Measurements from ENCODE around the gene MRPL40. TPM values are rescaled to one million over a fixed set of nuclear protein-coding genes. Genes with fewer than 3 reads are reported as not detected.

MRPL40 gene
- polyA plus RNA-seq, 3 donors: 48.1 to 51.3 (median 49.1) TPM

DNA sequence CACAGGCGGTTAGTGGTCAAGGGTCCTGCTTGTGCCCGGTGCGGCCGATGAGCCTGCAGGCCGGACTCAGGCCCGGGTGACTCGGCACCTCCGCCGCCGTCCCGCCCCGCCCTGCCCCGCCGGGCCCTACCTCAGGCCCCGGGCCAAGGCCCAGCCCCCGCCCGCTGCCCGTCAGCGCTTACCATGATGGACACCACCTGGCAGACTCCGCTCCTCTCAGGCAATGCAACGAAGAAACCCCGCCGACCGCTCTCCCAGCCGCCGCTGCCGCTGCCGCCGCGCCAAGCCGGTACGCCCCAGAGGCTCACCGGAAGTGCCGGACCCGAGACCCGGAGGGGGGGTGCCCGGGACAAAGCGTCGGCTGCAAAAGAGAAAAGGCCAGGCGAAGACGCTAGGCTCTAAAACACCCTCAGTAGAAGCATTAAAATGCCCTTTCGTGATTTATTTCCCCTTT is 46.6 kb downstream of the MRPL40 start, which contains the start of gene UFD1:
UFD1 (minus strand) TSS at position 293 of the 454 bp plus-strand sequence; CDS start at position 185, 108 bp downstream.
- peak in 1 of 3 donors; percentile 68 for DNase-seq (ENCODE audit: low read depth in 3 of 3, low spot score in 2 of 3)

DNA sequence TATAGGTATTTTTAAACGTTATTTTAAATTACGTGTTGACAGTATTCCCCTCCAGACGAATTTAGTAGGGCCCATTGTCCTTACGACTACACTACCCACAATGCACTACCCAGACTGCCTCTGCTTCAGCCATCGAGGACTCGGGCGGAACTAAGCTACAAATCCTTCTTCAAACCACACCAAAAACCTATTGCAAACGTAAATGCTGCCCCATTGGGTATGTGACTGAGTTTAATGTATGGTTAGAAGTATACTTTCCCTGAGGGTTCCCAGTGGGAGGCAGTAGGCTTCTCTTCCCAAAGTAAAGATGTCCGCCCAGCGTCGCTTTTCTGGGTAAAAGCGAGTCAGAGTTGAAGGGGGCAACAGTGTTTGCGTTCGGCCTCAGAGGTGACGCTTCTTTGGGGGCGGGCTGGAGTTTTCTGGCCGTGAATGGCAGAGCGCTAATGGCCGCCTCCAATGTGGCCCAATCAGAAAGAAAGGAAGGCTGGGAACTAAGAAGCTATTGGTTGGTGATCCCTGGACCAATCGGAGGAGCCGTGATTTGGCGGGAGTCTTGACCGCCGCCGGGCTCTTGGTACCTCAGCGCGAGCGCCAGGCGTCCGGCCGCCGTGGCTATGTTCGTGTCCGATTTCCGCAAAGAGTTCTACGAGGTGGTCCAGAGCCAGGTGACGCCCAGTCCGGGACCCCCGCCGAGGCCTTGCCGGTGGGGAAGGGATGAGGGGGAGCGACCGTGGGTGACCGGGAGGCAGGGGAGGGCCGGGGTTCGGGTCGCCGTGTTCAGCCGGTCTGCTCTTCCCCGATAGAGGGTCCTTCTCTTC is 47.2 kb downstream of the MRPL40 start, which contains the start of gene CDC45:
CDC45 (plus strand) TSS at position 566 of the 818 bp plus-strand sequence; CDS start at position 615, 49 bp downstream.
- peak; percentile 98 to 99 (median 98) for DNase-seq (ENCODE audit: low read depth in 3 of 3, low spot score in 2 of 3)

DNA sequence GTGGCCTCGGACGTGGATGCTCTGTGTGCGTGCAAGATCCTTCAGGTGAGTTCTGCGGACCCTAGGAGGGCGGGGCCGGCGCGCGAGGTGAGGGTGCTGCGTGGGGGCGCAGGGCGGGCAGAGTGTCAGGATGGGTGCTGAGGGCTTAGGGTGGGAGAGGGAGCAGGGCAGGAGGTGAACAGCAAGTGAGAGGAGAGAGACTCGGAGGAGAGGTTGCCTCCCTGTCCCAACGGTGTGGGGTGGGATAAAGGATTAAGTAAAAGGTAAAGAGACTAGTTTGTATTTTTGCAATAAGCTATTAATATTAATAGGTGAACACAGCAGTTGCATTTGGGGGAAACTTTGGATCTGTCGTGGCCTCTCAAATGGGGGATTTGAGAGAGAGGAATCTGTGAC is 47.8 kb downstream of the MRPL40 start:
- DNase-seq (ENCODE audit: low read depth in 3 of 3, low spot score in 2 of 3): no peak

DNA sequence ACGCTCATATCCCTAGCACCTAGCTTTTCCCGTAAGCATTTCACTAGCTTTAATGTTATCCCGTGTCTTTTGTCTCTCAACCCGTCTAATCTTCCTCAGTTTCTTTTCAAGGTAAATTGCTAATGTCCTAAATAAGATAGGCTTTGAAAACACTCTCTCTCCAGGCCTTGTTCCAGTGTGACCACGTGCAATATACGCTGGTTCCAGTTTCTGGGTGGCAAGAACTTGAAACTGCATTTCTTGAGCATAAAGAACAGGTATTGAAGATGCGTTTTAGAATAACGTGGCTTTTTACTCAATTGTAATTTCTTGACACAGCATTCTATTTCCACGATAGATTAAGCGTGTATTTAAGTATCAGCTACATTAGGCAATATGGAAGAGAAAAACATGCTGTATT is 48.4 kb downstream of the MRPL40 start:
- no peak for DNase-seq (ENCODE audit: low read depth in 3 of 3, low spot score in 2 of 3)

DNA sequence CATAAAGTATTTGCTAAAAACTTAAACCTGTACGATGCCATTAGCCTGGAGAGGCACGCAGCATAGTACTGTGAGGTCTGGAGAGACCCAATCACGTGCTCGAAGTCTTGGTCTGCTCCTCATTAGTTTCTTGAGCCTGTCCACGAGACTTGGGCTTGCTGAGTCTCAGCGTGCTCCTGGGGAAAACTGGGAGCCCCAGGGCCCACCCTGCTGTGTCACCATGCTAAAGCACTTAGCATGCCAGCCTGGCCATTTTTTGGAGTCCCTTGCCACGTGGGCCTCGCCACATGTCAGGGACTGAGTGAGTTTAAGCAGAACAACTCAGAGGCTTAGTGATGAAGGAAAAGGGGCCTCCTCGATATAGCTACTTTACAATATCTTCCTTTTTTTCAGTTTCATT is 50.0 kb downstream of the MRPL40 start:
- no peak for DNase-seq (ENCODE audit: low read depth in 3 of 3, low spot score in 2 of 3)

GRCh38 chr22:19483481-19484244 is 51.3 kb downstream of the MRPL40 start:
- no peak for DNase-seq (ENCODE audit: low read depth in 3 of 3, low spot score in 2 of 3)

Other genes with a start within 250 kb of the MRPL40 start
- 1 to 10 TPM; 3.9 to 5.4 (median 4.5) TPM for gene CLTCL1, start 140.8 kb upstream of the MRPL40 start, polyA plus RNA-seq (ENCODE audit: insufficient read length in 3 of 3)
- gene HIRA, start 812 bp upstream of the MRPL40 start, polyA plus RNA-seq (ENCODE audit: insufficient read length in 3 of 3): 10 to 100 TPM; 32.3 to 35.5 (median 34.9) TPM
- 10 to 100 TPM; 39.7 to 45.6 (median 44.3) TPM for gene C22orf39, start 15.2 kb downstream of the MRPL40 start, polyA plus RNA-seq (ENCODE audit: insufficient read length in 3 of 3)
- 10 to 100 TPM; 67.7 to 77.5 (median 70.7) TPM for gene UFD1, start 46.6 kb downstream of the MRPL40 start, polyA plus RNA-seq (ENCODE audit: insufficient read length in 3 of 3)
- 10 to 100 TPM; 17.0 to 18.7 (median 18.1) TPM for gene CDC45, start 47.4 kb downstream of the MRPL40 start, polyA plus RNA-seq (ENCODE audit: insufficient read length in 3 of 3)
- 10 to 100 TPM; 16.6 to 24.5 (median 22.2) TPM for gene CLDN5, start 91.9 kb downstream of the MRPL40 start, polyA plus RNA-seq (ENCODE audit: insufficient read length in 3 of 3)